ENCODE measurements around the gene SEC22A.

GRCh38 chr3:123301331-123302184, 99.8 kb downstream of the SEC22A start:
- no peak for TF ChIP-seq POLR2AphosphoS5 (IDR thresholded peaks at IDR 0.05)
- TF ChIP-seq CTCF (IDR thresholded peaks at IDR 0.05): no peak

All from prostate gland (tissue), 2 donors.